CD1c-positive myeloid dendritic cell (primary cell): ENCODE results near the gene SRRM2.

Source experiments
- DNase-seq: peaks from one replicate; pipeline ENCODE4 v3.0.0-alpha.2; 2016; ENCODE audit errors: extremely low spot score

The SRRM2 gene

DNA sequence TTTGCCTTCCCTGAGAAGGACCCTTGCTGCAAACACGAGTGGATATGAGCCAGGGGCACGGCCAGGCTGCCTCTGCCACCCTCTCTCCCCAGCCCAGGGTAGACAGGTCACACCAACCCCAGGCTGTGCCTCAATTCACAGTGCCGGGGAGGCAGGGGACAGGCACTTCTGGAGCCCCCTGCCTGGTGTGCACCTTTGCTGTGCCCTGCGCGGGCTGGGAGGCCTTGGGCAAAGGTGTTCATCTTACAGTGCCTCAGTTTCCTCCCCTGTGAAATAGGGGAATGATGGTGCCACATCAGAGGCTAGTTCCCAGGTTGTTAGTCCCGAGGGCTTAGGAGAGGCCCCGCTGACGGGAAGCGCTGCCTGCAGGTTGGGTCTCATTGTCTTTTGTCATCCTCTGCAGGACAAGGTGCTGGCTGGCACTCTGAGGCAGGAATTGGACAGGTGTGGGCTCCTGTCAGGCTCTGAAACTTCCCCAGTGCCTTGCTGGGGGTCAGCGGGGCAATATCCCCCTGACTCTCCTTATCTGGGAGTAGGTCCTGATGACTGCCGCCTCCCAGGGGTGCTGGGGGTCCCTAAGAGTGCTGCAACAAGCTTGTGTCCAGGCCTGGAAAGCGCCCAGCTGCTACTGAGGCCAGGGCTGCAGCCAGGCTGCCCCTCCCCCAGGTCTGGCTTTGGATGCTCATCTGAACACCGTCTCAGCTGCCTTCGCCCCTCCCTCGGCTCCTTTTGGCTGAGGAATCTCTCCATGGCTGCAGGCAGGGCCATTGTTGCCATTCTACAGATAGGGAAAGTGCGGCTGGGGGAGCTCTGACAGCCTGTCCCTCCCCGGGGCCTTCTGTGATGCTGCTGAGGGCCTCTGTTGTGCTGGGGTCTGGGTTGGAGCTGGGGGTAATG, 67.7 kb downstream of the SRRM2 start:
- no peak for DNase-seq
